ENCODE results near the gene RAB31. TPM values are rescaled to one million over a fixed set of nuclear protein-coding genes. Genes with fewer than 3 reads are reported as not detected.
A peak's percentile ranks its signal among the peaks of the same experiment; 100 is the strongest.

RAB31 gene
- total and polyA plus RNA-seq, 5 donors from 2014 or later = 0.78 to 5.8 (median 1.3) TPM

DNA sequence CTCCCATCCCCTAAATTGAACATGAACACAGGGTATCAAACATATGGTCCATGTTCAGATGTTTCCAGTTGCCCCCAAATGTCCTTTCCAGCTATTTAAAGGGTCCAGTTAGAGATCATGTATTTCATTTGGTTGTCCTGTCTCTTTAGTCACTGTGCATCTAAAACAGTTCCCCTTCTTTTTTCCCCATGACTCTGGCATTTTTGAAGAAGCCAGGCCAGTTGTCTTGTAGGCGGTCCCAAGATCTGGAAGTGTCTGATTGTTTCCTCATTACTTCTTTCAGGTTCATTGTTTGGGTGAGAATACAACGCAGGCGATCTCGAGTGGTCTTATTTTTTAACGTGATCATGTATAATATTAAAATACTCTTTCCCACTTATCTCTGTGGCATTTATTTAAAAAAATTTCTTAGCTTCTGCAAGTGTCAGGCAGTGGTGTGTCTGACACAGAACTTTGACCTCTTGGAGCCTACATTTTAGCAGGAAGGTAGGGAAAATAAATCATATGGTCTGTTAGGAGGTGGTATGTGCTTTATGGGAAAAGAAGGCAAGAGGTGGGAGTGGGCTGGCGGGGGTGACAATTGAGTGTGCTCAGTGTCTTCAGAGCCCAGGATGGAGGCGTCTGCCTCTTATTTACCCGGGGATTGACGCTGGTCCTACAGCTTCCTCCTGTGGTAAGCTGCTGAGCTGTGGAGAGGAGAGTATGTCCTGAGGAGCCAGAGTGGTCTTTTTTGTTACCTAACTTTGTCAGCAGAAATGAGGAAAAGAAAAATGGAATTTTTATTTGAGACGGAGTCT is 8.1 kb downstream of the RAB31 start:
- Mint-ChIP-seq H3K4me1 (peaks cover 0 to 8% (median 6%) of the 10 kb centered on the region in 4 donors), H3K27ac (peak overlapping the region in 1 of 3 donors; percentile 40), H3K9me3 (peaks cover 0 to 7% (median 0%) of the 10 kb centered on the region in 7 donors), H3K27me3 (peaks cover 35% of the 10 kb centered on the region), H3K4me3 (no peak overlapping the region), H3K36me3 (no peaks in the 10 kb centered on the region)
- Histone ChIP-seq H3K4me1 (ENCODE audit: control insufficient read depth, insufficient read depth, low read length, poor library complexity, severe bottlenecking) (peaks cover 8% of the 10 kb centered on the region), H3K4me3 (ENCODE audit: low read depth, low read length) (no peak overlapping the region), H3K36me3 (ENCODE audit: control insufficient read depth, insufficient read depth, low read length) (no peaks in the 10 kb centered on the region), H3K27me3 (ENCODE audit: control insufficient read depth, insufficient read depth, low read length) (peaks cover 5% of the 10 kb centered on the region), H3K27ac (ENCODE audit: insufficient read depth, low read length, poor library complexity, severe bottlenecking) (no peak overlapping the region), H3K9me3 (ENCODE audit: control insufficient read depth in 2 of 2, low read length in 2 of 2) (no peaks in the 10 kb centered on the region)
- ATAC-seq (ENCODE audit: low read depth in 2 of 2) (no peak), DNase-seq (no peak)

DNA sequence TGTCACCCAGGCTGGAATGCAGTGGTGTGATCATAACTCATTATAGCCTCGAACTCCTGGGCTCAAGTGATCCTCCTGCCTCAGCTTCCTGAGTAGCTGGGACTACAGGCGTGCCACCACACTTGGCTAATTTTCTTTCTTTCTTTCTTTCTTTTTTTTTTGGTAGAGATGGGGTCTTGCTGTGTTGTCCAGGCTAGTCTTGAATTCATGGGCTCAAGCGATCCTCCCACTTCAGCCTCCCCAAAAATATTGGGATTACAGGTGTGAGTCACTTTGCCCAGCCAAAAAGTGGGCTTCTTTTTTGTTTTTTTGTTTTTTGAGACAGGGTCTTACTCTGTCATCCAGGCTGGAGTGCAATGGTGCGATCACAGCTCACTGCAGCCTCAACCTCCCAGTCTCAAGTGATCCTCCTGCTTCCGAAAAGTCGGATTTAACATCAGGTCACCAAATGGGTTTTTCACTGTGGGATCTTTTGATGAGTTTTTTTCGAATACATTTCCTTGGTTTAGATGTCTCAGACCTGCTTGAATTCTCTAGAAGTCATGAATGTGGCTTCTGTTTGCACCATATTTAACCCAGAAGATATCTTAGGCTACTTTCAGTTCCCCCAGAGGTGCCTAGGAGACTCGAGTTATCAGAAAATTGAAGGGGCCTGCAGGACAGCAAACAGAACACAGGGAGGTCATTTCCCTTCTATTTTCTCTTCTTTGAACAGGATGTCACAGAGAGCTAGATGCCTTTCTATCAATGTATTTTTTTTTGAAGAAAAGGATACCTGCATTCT is 8.9 kb downstream of the RAB31 start:
- no peak overlapping the region for H3K27ac Mint-ChIP-seq
- H3K4me3 ChIP-seq (ENCODE audit: low read depth, low read length) = no peak overlapping the region
- H3K4me1 Mint-ChIP-seq = peaks cover 0 to 3% (median 1%) of the 10 kb centered on the region in 4 donors
- H3K27ac ChIP-seq (ENCODE audit: insufficient read depth, low read length, poor library complexity, severe bottlenecking) = no peak overlapping the region
- no peaks in the 10 kb centered on the region for H3K36me3 Mint-ChIP-seq
- no peak for ATAC-seq (ENCODE audit: low read depth in 2 of 2)
- H3K4me3 Mint-ChIP-seq = no peak overlapping the region
- peaks cover 0 to 5% (median 0%) of the 10 kb centered on the region in 7 donors for H3K9me3 Mint-ChIP-seq
- H3K9me3 ChIP-seq (ENCODE audit: control insufficient read depth in 2 of 2, low read length in 2 of 2) = no peaks in the 10 kb centered on the region
- H3K36me3 ChIP-seq (ENCODE audit: control insufficient read depth, insufficient read depth, low read length) = no peaks in the 10 kb centered on the region
- peaks cover 35% of the 10 kb centered on the region for H3K27me3 Mint-ChIP-seq
- H3K27me3 ChIP-seq (ENCODE audit: control insufficient read depth, insufficient read depth, low read length) = peaks cover 5% of the 10 kb centered on the region
- H3K4me1 ChIP-seq (ENCODE audit: control insufficient read depth, insufficient read depth, low read length, poor library complexity, severe bottlenecking) = peaks cover under 1% of the 10 kb centered on the region
- no peak for DNase-seq

DNA sequence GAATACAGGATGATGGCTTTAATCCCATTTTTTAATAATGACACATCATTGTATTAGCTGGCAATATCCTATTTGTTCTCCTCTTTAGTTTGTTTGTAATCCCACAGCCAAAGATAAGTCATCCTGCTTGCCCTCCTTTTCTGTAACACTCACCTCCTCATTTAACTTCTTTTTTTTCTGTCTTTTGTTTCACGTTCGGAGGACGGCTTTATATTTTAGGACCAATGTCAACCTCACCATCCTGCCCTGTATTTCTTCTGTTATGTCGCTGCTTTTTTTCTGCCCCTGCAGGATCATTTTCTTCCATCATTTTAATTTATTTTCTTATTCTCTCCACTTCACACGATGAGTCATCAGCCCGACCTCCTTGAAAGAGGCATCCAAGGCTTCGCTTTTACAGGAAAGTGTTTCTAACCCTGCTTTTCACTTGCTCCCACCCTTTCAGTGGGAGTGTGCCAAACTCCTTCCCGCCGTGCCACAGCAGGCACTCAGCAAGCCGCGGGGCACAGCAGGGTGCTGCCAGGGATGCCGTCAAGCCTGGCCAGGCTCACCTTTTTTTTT is 11.4 kb downstream of the RAB31 start:
- Mint-ChIP-seq H3K36me3 (no peaks in the 10 kb centered on the region), H3K9me3 (peaks cover 0 to 2% (median 0%) of the 10 kb centered on the region in 7 donors), H3K4me1 (peaks cover 0 to 3% (median 0%) of the 10 kb centered on the region in 4 donors), H3K27ac (no peak overlapping the region), H3K27me3 (peaks cover 29% of the 10 kb centered on the region), H3K4me3 (no peak overlapping the region)
- no peak for DNase-seq
- no peaks in the 10 kb centered on the region for H3K4me1 ChIP-seq (ENCODE audit: control insufficient read depth, insufficient read depth, low read length, poor library complexity, severe bottlenecking)
- H3K4me3 ChIP-seq (ENCODE audit: low read depth, low read length) = no peak overlapping the region
- H3K9me3 ChIP-seq (ENCODE audit: control insufficient read depth in 2 of 2, low read length in 2 of 2) = no peaks in the 10 kb centered on the region
- no peak overlapping the region for H3K27ac ChIP-seq (ENCODE audit: insufficient read depth, low read length, poor library complexity, severe bottlenecking)
- ATAC-seq (ENCODE audit: low read depth in 2 of 2) = no peak
- H3K36me3 ChIP-seq (ENCODE audit: control insufficient read depth, insufficient read depth, low read length) = no peaks in the 10 kb centered on the region
- no peaks in the 10 kb centered on the region for H3K27me3 ChIP-seq (ENCODE audit: control insufficient read depth, insufficient read depth, low read length)

DNA sequence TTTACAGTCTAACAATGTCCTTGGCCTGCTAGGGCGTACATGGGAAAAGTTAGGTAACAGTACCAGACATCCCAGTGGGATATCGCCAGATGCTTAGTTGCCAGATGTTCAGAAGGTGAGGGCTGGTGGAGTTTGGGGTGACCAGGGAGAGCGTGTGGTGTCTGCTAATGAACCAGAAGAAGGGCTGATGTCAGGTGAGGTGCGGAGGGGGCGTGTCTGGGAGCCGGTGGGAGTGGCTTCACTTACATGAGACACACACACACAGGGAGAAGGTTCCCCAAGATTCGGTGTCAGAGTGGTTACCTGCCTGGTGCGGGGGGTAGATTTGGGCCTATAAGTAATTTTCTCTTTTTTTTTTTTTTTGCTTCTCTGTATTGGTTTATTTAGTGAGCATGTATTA is 12.2 kb downstream of the RAB31 start:
- Mint-ChIP-seq H3K27ac (no peak overlapping the region), H3K4me3 (no peak overlapping the region), H3K27me3 (peaks cover 33% of the 10 kb centered on the region), H3K4me1 (peaks cover 0 to 3% (median 0%) of the 10 kb centered on the region in 4 donors), H3K9me3 (peaks cover 0 to 2% (median 0%) of the 10 kb centered on the region in 7 donors), H3K36me3 (no peaks in the 10 kb centered on the region)
- Histone ChIP-seq H3K9me3 (ENCODE audit: control insufficient read depth in 2 of 2, low read length in 2 of 2) (no peaks in the 10 kb centered on the region), H3K4me3 (ENCODE audit: low read depth, low read length) (no peak overlapping the region), H3K27ac (ENCODE audit: insufficient read depth, low read length, poor library complexity, severe bottlenecking) (no peak overlapping the region), H3K4me1 (ENCODE audit: control insufficient read depth, insufficient read depth, low read length, poor library complexity, severe bottlenecking) (no peaks in the 10 kb centered on the region), H3K27me3 (ENCODE audit: control insufficient read depth, insufficient read depth, low read length) (no peaks in the 10 kb centered on the region), H3K36me3 (ENCODE audit: control insufficient read depth, insufficient read depth, low read length) (no peaks in the 10 kb centered on the region)
- DNase-seq (no peak), ATAC-seq (ENCODE audit: low read depth in 2 of 2) (no peak)

DNA sequence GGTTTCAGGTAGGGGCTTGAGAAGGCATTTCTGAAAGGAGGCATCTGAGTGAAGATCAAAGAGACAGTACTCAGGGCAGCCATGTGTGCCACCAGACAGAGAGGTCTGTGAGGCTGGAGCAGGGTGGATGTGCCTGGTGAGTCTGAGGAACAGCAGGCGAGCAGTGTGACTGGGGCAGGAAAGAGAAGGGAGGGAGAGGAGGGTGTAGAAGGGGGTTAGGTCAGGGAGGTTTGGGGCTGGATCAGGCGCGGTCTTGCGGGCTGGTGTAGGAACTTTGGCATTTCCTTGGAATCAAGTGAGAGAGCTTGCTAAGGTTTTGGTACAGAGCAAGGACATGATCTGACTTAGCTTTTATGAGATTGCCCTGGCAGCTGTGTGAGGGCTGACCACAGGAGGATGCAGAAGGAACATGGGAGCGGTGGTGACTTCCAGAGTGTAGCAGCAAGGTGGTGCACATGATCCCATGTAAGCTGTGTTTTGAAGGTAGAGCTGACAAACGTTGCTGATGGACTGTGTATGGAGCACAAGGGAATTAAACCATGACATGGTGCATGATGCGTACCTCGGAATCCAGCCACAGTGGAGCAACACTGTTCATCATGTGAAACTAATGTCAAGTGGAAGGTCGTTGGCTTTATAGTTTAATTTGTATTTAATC is 13.9 kb downstream of the RAB31 start:
- H3K27ac Mint-ChIP-seq = peak overlapping the region in 1 of 3 donors; percentile 26
- peaks cover 23% of the 10 kb centered on the region for H3K27me3 Mint-ChIP-seq
- H3K9me3 ChIP-seq (ENCODE audit: control insufficient read depth in 2 of 2, low read length in 2 of 2) = no peaks in the 10 kb centered on the region
- H3K4me3 Mint-ChIP-seq = no peak overlapping the region
- H3K27ac ChIP-seq (ENCODE audit: insufficient read depth, low read length, poor library complexity, severe bottlenecking) = no peak overlapping the region
- H3K4me1 Mint-ChIP-seq = peaks cover 0 to 3% (median 0%) of the 10 kb centered on the region in 4 donors
- peaks cover 0 to 2% (median 0%) of the 10 kb centered on the region in 7 donors for H3K9me3 Mint-ChIP-seq
- no peak for DNase-seq
- H3K4me1 ChIP-seq (ENCODE audit: control insufficient read depth, insufficient read depth, low read length, poor library complexity, severe bottlenecking) = no peaks in the 10 kb centered on the region
- no peaks in the 10 kb centered on the region for H3K36me3 Mint-ChIP-seq
- no peaks in the 10 kb centered on the region for H3K36me3 ChIP-seq (ENCODE audit: control insufficient read depth, insufficient read depth, low read length)
- H3K27me3 ChIP-seq (ENCODE audit: control insufficient read depth, insufficient read depth, low read length) = no peaks in the 10 kb centered on the region
- no peak for ATAC-seq (ENCODE audit: low read depth in 2 of 2)
- H3K4me3 ChIP-seq (ENCODE audit: low read depth, low read length) = no peak overlapping the region

DNA sequence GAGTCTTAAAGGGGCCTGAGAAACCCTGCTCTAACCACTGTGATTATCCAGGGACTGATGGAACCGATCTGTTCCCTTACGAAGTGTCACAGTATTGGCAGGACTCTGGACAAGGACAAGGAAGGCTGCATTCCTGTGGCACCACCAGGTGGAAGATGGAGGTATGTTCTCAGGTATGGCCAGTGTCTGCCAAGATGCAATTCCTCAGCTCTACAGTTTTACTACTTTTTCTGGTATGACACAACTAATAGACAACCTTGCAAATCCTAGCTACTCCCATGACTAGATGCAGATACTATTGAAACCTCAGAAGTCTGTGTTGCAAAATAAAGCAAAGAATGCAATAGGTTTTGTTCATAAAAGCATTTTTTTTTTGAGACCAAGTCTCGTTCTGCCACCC is 14.6 kb downstream of the RAB31 start:
- no peaks in the 10 kb centered on the region for H3K4me1 Mint-ChIP-seq
- ATAC-seq (ENCODE audit: low read depth in 2 of 2) (peak in 1 of 2 donors; percentile 24), DNase-seq (no peak)
- peaks cover 0 to 2% (median 0%) of the 10 kb centered on the region in 7 donors for H3K9me3 Mint-ChIP-seq
- Histone ChIP-seq H3K27ac (ENCODE audit: insufficient read depth, low read length, poor library complexity, severe bottlenecking) (no peak overlapping the region), H3K9me3 (ENCODE audit: control insufficient read depth in 2 of 2, low read length in 2 of 2) (no peaks in the 10 kb centered on the region), H3K27me3 (ENCODE audit: control insufficient read depth, insufficient read depth, low read length) (no peaks in the 10 kb centered on the region), H3K4me3 (ENCODE audit: low read depth, low read length) (no peak overlapping the region), H3K4me1 (ENCODE audit: control insufficient read depth, insufficient read depth, low read length, poor library complexity, severe bottlenecking) (no peaks in the 10 kb centered on the region), H3K36me3 (ENCODE audit: control insufficient read depth, insufficient read depth, low read length) (no peaks in the 10 kb centered on the region)
- H3K27ac Mint-ChIP-seq = no peak overlapping the region
- no peak overlapping the region for H3K4me3 Mint-ChIP-seq
- H3K27me3 Mint-ChIP-seq = peaks cover 24% of the 10 kb centered on the region
- no peaks in the 10 kb centered on the region for H3K36me3 Mint-ChIP-seq

DNA sequence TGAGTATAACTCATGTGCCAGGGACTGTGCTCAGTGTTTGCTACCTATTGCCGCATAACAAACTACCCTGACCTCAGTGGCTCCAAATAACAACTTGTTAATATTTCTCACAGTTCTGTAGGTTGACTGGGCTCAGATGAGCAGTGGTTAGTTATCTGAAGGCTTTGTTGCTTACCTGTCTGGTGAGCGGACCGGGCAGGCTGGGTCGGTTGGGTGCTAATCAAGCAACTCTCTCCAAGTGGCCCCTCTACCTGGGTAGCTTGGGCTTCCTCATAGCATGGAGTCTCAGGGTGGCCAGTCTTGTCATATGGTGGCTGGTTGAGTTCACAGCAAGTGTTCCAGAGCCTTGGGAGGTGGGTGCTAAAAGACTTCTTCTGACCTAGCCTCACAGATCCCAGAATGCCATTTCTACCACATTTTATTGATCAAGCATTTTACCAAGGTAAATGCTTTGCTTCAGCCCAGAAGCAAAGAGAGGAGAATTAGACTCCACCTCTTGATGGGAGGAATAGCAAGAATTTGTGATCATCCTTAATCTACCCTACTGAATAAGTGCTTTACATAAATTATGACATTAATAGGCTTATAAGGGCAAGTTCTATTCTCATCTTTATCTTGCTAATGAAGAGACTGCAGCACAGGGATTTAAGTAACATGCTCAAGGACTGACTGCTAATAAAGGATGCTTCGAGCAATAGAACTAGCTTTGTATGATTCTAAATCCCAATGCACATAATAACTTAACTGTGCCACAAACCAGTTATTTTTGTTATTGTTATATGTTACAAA is 16.9 kb downstream of the RAB31 start:
- H3K9me3 ChIP-seq (ENCODE audit: control insufficient read depth in 2 of 2, low read length in 2 of 2) = no peaks in the 10 kb centered on the region
- peaks cover 24% of the 10 kb centered on the region for H3K27me3 Mint-ChIP-seq
- H3K27ac Mint-ChIP-seq = no peak overlapping the region
- H3K36me3 Mint-ChIP-seq = no peaks in the 10 kb centered on the region
- no peaks in the 10 kb centered on the region for H3K27me3 ChIP-seq (ENCODE audit: control insufficient read depth, insufficient read depth, low read length)
- no peak overlapping the region for H3K4me3 ChIP-seq (ENCODE audit: low read depth, low read length)
- no peak overlapping the region for H3K27ac ChIP-seq (ENCODE audit: insufficient read depth, low read length, poor library complexity, severe bottlenecking)
- no peak for ATAC-seq (ENCODE audit: low read depth in 2 of 2)
- H3K4me1 ChIP-seq (ENCODE audit: control insufficient read depth, insufficient read depth, low read length, poor library complexity, severe bottlenecking) = no peaks in the 10 kb centered on the region
- H3K4me3 Mint-ChIP-seq = no peak overlapping the region
- DNase-seq = no peak
- H3K9me3 Mint-ChIP-seq = peaks cover 0 to 2% (median 0%) of the 10 kb centered on the region in 7 donors
- no peaks in the 10 kb centered on the region for H3K36me3 ChIP-seq (ENCODE audit: control insufficient read depth, insufficient read depth, low read length)
- no peaks in the 10 kb centered on the region for H3K4me1 Mint-ChIP-seq
